ENCODE data around the gene NEURL1B.

The NEURL1B gene

DNA sequence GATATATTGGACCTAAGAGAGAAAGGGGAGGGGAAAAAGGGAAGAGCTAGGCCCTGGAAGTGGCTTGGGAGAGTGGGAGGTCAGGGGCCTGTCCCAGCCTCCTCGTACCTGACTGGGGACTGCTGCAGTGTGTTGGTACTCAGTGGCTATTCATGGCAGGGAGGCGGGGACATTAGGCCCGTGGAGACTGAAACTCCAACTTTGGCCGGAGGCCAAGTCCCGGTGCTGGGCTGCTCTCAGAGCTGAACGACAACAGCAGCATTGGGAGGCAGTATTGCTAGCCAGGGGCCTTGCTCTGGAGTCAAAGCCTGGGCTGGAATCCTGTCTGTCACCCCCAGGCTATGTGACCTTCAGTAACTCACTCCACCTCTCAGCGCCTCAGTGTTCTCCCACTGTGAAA lies 37.8 kb downstream of the NEURL1B start:
- no peaks in the 10 kb centered on the region for H3K9me3 ChIP-seq (ENCODE audit: low read depth, low read length)
- H3K36me3 ChIP-seq (ENCODE audit: insufficient read depth, low read length): no peaks in the 10 kb centered on the region
- H3K27ac ChIP-seq: no peak overlapping the region
- no peak overlapping the region for H3K4me3 ChIP-seq
- DNase-seq (ENCODE audit: low read depth, low spot score): no peak
- TF ChIP-seq EZH2 (IDR thresholded peaks at IDR 0.05): no peak
- TF ChIP-seq FOXP2 (optimal IDR thresholded peaks at IDR 0.05; ENCODE audit: control extremely low read depth, extremely low read length, insufficient read depth): no peak
- no peak for TF ChIP-seq POLR2AphosphoS5 (IDR thresholded peaks at IDR 0.05; ENCODE audit: borderline replicate concordance, low read depth, low read length)
- no peak overlapping the region for H3K9ac ChIP-seq (ENCODE audit: insufficient read length)

DNA sequence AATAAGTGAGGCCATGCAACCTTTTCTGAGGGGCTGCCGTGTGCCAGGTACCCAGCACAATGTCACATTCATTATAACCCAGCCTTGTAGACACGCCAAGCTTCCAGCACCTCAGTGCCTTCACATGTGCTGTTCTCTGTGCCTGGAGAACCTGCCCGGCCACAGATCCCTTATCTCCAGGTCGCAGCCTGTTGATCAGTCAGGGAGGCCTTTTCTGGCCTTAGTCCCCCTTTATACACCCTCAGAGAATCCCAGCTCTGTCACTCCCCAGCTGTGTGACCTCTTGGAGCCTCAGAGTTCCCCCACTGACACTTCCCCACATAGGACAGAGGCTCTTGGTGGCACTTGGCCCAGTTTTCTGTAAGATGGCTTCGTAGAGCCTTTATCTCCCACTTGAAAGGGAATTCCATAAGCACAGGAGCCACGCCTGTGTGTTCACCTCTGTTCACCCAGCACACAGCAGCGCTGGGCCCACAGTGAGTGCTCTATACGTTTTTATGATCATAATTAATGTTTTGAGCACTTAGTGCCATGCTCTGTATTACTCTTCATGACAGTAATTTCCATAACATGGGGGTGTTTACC lies 38.7 kb downstream of the NEURL1B start:
- Histone ChIP-seq H3K27ac (no peak overlapping the region), H3K36me3 (ENCODE audit: insufficient read depth, low read length) (no peaks in the 10 kb centered on the region), H3K9ac (ENCODE audit: insufficient read length) (no peak overlapping the region), H3K9me3 (ENCODE audit: low read depth, low read length) (no peaks in the 10 kb centered on the region), H3K4me3 (no peak overlapping the region)
- TF ChIP-seq FOXP2 (optimal IDR thresholded peaks at IDR 0.05; ENCODE audit: control extremely low read depth, extremely low read length, insufficient read depth) (no peak), EZH2 (IDR thresholded peaks at IDR 0.05) (no peak), POLR2AphosphoS5 (IDR thresholded peaks at IDR 0.05; ENCODE audit: borderline replicate concordance, low read depth, low read length) (no peak)
- DNase-seq (ENCODE audit: low read depth, low spot score): no peak

DNA sequence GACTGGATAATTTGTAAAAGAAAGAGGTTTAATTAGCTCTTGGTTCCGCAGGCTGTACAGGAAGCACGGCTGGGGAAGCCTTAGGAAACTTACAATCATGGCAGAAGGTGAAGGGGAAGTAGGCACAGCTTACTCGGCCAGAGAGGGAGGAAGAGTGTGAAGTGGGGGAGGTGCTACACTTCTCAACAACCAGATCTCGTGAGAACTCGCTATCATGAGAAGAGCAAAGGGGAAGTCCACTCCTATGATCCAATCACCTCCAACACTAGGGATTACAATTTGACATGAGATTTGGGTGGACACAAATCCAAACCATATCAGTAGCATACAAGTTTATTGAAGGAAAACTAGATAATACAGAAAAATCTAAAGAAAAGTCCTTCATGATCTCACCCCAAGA lies 39.9 kb downstream of the NEURL1B start:
- no peak for TF ChIP-seq POLR2AphosphoS5 (IDR thresholded peaks at IDR 0.05; ENCODE audit: borderline replicate concordance, low read depth, low read length)
- no peak for TF ChIP-seq EZH2 (IDR thresholded peaks at IDR 0.05)
- no peak for TF ChIP-seq FOXP2 (optimal IDR thresholded peaks at IDR 0.05; ENCODE audit: control extremely low read depth, extremely low read length, insufficient read depth)

DNA sequence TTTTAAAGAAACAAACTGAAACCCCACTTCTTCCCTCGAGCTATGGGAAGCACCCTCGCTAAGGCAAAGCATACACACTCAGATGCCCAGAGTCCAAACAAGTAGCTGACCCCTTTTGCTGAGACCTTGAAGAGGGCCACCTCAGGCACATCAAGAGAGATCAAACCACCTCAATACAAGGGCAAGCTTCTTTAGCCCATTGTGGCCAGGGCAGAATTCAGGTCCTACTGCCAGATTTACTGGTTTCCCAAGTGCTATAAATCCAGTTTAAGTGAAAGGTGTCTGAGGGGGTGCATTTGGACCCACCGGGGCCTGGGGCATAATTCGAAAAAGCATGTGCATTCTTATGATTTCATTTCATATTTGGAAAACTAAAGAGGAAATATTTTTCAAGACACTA lies 40.4 kb downstream of the NEURL1B start:
- DNase-seq (ENCODE audit: low read depth, low spot score): no peak
- H3K9me3 ChIP-seq (ENCODE audit: low read depth, low read length): no peaks in the 10 kb centered on the region
- TF ChIP-seq FOXP2 (optimal IDR thresholded peaks at IDR 0.05; ENCODE audit: control extremely low read depth, extremely low read length, insufficient read depth) (no peak), POLR2AphosphoS5 (IDR thresholded peaks at IDR 0.05; ENCODE audit: borderline replicate concordance, low read depth, low read length) (no peak), EZH2 (IDR thresholded peaks at IDR 0.05) (no peak)
- H3K4me3 ChIP-seq: no peak overlapping the region
- H3K36me3 ChIP-seq (ENCODE audit: insufficient read depth, low read length): no peaks in the 10 kb centered on the region
- H3K27ac ChIP-seq: no peak overlapping the region
- no peak overlapping the region for H3K9ac ChIP-seq (ENCODE audit: insufficient read length)

More for the DNA sequence above, 39.9 kb downstream of the NEURL1B start:
- Histone ChIP-seq H3K27ac (no peak overlapping the region), H3K9me3 (ENCODE audit: low read depth, low read length) (no peaks in the 10 kb centered on the region), H3K36me3 (ENCODE audit: insufficient read depth, low read length) (no peaks in the 10 kb centered on the region), H3K9ac (ENCODE audit: insufficient read length) (no peak overlapping the region), H3K4me3 (no peak overlapping the region)
- DNase-seq (ENCODE audit: low read depth, low spot score): no peak

- no peak overlapping the region for H3K4me3 ChIP-seq
- no peak overlapping the region for H3K9ac ChIP-seq (ENCODE audit: insufficient read length)
- no peaks in the 10 kb centered on the region for H3K36me3 ChIP-seq (ENCODE audit: insufficient read depth, low read length)
Observed at GRCh38 chr5:172683264-172683644, 42.2 kb downstream of the NEURL1B start.

GRCh38 chr5:172683645-172684471 lies 42.8 kb downstream of the NEURL1B start:
- H3K4me3 ChIP-seq: no peak overlapping the region
- TF ChIP-seq EZH2 (IDR thresholded peaks at IDR 0.05) (no peak), FOXP2 (optimal IDR thresholded peaks at IDR 0.05; ENCODE audit: control extremely low read depth, extremely low read length, insufficient read depth) (no peak), POLR2AphosphoS5 (IDR thresholded peaks at IDR 0.05; ENCODE audit: borderline replicate concordance, low read depth, low read length) (no peak)
- no peak overlapping the region for H3K27ac ChIP-seq
- H3K9ac ChIP-seq (ENCODE audit: insufficient read length): no peak overlapping the region
- DNase-seq (ENCODE audit: low read depth, low spot score): no peak
- H3K36me3 ChIP-seq (ENCODE audit: insufficient read depth, low read length): no peaks in the 10 kb centered on the region
- H3K9me3 ChIP-seq (ENCODE audit: low read depth, low read length): no peaks in the 10 kb centered on the region

More at GRCh38 chr5:172683264-172683644, 42.2 kb downstream of the NEURL1B start:
- Histone ChIP-seq H3K9me3 (ENCODE audit: low read depth, low read length) (no peaks in the 10 kb centered on the region), H3K27ac (no peak overlapping the region)
- TF ChIP-seq FOXP2 (optimal IDR thresholded peaks at IDR 0.05; ENCODE audit: control extremely low read depth, extremely low read length, insufficient read depth): no peak
- no peak for DNase-seq (ENCODE audit: low read depth, low spot score)

DNA sequence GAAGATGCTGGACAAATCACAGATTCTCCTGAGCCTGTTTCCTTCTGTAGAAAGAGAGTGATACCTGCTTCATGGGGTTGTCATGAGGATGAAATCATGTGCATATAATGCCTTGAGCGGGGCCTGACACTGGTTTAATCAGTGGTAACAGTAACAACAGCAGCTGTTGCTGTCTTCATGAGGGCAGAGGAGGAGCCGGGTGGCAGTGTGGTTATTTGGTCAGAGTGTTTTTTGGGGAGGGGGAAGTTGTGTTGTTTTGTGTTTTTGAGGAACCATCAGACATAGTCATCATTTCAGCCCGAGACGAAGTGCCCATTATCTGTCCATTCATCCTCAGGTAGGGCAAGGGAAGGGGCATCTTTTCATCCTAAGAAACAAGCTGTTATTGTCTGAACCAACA lies 44.0 kb downstream of the NEURL1B start:
- no peak overlapping the region for H3K9ac ChIP-seq (ENCODE audit: insufficient read length)
- DNase-seq (ENCODE audit: low read depth, low spot score): no peak
- TF ChIP-seq EZH2 (IDR thresholded peaks at IDR 0.05): no peak
- no peak for TF ChIP-seq POLR2AphosphoS5 (IDR thresholded peaks at IDR 0.05; ENCODE audit: borderline replicate concordance, low read depth, low read length)

DNA sequence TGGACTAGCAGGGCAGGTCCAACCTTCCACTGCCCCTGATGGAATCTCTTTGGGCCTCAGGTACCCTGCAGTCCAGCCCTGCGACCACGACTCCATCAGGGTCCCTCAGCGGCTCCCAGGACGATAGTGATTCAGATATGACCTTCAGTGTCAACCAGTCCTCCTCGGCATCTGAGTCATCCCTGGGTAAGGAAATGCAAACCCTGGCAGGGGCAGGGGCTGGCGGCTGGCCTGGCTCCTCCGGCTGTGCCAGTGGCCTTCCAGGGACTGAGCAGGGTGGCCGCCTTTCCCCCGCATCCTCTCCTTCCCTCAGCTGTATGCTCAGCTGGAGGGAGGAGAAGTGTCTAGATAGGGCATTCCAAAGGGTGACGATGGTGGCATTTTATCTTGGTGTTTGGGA lies 45.0 kb downstream of the NEURL1B start:
- H3K9me3 ChIP-seq (ENCODE audit: low read depth, low read length): no peaks in the 10 kb centered on the region
- no peak overlapping the region for H3K27ac ChIP-seq
- no peaks in the 10 kb centered on the region for H3K36me3 ChIP-seq (ENCODE audit: insufficient read depth, low read length)
- no peak overlapping the region for H3K4me3 ChIP-seq
- no peak overlapping the region for H3K9ac ChIP-seq (ENCODE audit: insufficient read length)
- TF ChIP-seq POLR2AphosphoS5 (IDR thresholded peaks at IDR 0.05; ENCODE audit: borderline replicate concordance, low read depth, low read length): no peak
- no peak for TF ChIP-seq EZH2 (IDR thresholded peaks at IDR 0.05)
- no peak for DNase-seq (ENCODE audit: low read depth, low spot score)

More for the DNA sequence above, 44.0 kb downstream of the NEURL1B start:
- Histone ChIP-seq H3K27ac (no peak overlapping the region), H3K9me3 (ENCODE audit: low read depth, low read length) (no peaks in the 10 kb centered on the region), H3K4me3 (no peak overlapping the region), H3K36me3 (ENCODE audit: insufficient read depth, low read length) (no peaks in the 10 kb centered on the region)

Data from SK-N-MC (cell line).